Peyer's patch (tissue), 4 donors: ENCODE results near the gene RNH1.

Experiments
- CTCF ChIP-seq, 6 experiments: fragments of 450-650 bp in 4 of 6; fragments of 200-600 bp in 2 of 6; sonication (generic) in 1 of 6; IDR thresholded peaks; one replicate each; pipeline ENCODE4 v1.5.1; 2017 to 2019; ENCODE audit warnings: antibody characterized with exemption in 6 of 6, mild to moderate bottlenecking in 3 of 6, moderate library complexity in 1 of 6
- POLR2A ChIP-seq, 2 donors: fragments of 450-650 bp; IDR thresholded peaks; one replicate each; pipeline ENCODE4 v1.5.1; 2017; ENCODE audit warnings: antibody characterized with exemption in 2 of 2, mild to moderate bottlenecking in 2 of 2, moderate library complexity in 2 of 2

GRCh38 chr11:473962-474785, 32.9 kb downstream of the RNH1 start:
- TF ChIP-seq CTCF (IDR thresholded peaks at IDR 0.05) (no peak), POLR2A (IDR thresholded peaks at IDR 0.05) (no peak)
